ENCODE measurements around the gene NOTUM.
"Not testable (repeated sequence)": the region's sequence is repeated elsewhere in the genome, so short reads cannot be mapped to it uniquely, and the experiment has no call there.

Gene NOTUM

DNA sequence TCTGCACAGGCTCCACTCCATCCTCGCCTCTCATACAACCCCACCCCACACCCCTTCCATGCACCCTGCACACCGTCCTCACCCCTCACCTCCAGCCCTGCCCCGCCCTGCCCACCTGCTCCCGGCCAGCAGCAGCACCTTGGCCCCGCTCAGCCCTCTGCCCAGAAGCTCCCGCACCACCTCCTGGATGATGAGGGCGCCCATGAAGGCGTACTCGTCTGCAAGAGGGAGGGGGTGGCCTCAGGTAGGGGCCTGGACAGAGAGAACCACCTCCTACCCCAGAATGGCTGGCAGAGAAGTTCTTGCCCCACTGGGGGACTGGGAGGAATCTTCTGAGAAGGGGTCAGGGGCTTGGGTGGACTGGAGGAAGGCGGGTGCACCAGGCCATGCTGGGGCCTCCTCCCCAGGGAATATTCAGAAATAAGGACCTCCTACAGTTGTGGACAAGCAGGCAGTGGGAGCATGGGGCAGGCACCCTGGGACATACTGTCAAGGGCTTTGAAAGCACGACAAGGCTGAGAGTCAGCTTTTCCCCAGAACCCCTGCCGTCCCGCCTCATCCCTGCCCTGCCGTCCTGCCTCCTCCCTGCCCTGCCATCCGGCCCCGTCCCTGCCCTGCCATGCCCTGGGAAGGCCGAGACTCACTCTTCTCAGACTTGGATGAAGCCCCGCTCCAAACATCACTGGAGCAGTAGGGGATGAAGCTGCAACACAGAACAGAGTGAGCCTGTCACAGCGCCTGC, 3.1 kb downstream of the NOTUM start:
- DNase-seq (ENCODE audit: low spot score): no peak

DNA sequence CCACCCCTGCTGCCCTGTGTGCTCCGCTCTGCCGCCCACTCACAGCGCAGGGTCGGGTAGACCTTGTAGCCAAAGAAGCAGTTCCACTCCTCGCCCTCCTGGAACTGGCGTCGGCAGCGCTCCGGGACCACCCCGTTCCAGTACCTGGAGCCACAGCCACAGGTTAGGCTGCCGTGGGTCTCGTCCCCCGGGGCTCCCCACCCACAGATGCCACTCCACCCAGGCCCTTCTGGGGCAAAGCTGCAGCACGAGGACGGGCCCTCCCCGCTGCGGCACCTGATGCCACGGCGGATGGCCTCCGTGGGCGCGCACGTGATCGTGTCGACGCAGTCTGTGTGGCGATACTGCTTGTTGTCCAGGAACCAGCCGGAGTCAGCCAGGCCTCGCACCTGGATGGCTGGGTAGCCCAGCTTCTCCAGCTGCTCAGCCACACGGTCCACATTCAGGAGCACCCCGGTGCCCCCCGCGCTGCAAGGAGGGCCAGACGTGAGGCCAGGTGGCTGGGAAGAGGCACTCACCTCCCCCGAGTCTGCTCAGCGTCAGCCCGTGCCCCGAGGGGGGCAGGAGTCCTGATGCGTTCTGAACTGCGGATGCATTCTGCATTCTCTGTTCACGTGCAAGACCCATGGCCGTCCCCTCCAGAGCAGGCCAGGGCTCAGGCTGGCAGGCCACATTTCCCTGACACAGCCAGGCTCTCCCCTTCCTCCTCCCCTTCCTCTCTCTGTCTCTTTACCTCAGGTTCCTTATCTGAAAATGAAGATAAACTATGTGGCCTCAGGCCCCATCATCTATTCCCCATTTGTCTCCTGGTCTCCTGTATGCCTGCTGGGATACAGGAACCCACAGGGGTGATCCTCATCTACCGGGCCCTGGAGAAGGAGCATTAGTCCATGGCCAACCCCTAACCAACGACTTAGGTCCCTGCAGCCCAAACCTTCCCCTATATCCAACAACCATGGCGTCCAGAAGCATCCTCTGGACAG, 4.1 kb downstream of the NOTUM start:
- no peak for DNase-seq (ENCODE audit: low spot score)

DNA sequence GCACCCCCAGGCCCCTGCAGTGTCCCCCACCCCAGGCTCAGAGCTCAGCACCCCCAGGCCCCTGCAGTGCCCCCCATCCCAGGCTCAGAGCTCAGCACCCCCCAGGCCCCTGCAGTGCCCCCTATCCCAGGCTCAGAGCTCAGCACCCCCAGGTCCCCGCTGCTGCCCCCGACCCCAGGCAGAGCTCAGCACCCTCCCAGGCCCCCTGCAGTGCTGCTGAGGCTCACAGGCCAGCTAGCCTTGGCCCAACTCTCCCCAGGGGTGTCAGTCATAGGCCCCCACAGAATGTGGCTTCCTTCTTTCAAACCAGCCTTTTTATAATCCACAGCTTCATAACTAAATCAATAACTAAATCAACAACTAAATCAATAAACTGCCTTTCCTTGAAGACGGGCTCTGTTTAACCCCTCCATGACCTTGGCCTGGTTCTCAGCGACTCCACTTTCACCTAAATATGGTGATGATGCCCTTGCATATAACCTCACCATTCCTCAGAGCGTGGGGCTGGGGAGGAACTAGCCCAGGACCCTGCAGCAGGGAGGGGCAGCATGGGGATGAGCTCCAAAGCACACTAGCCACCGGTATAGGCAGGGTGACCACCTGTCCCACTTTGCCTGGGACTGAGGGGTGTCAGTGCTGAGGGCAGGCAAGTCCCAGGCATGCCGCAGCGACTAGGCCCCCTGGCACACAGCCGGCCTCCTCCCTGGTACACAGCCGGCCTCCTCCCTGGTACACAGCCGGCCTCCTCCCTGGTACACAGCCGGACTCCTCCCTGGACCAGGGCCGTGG, 5.0 kb downstream of the NOTUM start:
- DNase-seq (ENCODE audit: low spot score): no peak

DNA sequence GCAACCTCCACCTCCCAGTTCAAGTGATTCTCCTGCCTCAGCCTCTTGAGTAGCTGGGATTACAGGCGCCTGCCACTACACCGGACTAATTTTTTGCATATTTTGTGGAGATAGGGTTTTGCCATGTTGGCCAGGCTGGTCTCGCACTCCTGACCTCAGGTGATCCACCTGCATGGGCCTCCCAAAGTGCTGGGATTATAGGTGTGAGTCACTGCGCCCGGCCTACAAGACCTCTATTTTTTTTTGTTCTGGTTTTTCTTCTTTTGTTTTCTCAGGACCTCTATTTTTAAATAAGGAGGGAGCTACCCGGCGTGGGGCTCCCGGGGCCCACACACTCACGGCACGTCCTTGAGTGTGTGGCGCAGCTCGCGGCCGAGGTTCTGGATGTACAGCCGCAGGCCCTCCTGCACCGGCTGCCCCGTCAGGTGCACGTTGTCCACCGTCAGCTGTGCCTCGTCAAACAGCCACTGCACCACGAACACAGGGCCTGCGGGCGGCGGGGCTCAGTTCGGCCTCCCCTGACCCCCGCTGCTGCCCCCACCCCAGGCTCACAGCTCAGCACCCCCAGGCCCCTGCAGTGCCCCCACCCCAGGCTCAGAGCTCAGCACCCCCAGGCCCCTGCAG, 5.8 kb downstream of the NOTUM start:
- no peak for DNase-seq (ENCODE audit: low spot score)

DNA sequence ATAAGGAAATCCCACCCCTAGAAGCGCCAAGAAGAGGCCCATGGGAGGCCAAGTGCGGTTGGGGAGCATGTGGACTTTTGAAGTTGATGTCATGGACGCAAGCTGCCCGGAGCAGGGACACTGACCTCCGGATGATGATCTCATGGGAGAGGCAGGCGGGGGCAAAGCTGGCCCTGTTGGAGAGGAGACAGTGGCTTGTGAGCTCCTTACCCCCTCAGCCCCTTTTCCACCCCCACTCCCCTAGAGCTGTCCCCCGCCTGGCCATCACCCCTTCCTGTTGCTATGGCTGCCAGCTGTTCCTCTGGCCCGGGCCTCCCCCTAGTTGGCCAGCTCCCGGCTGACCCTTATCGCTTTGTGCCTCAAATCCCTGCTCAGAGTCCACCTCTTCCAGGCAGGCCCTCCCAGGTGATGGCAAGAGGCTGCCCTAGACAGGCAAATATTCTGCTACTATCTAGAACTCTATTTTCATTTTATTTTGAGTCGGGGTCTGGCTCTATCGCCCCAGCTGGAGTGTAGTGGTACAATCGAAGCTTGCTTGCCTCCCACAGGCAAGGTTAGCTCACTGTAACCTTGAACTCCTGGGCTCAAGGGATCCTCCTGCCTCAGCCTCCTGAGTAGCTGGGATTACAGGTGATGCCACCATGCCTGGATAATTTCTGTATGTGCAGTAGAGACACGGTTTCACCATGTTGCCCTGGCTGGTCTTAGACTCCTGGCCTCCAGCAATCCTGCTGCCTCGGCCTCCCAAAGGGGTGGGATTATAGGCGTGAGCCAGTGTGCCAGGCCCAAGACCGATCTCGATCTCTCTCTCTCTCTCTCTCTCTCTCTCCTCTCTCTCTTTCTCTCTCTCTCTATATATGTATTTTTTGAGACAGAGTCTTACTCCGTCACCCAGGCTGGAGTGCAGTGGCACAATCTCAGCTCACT, 6.6 kb downstream of the NOTUM start:
- DNase-seq (ENCODE audit: low spot score): no peak

DNA sequence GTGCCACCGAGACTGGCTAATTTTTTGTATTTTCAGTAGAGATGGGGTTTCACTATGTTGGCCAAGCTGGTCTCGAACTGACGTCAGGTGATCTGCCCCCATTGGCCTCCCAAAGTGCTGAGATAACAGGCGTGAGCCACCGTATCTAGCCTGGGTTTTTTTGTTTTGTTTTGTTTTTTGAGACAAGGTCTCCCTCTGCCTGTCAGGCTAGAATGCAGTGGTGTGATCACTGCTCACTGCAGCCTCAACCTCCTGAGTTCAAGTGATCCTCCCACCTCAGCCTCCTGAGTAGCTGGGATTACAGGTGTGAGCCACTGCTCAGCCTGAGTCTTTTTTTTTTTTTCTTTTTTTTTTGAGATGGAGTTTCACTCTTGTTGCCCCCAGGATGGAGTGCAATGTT, 7.5 kb downstream of the NOTUM start:
- DNase-seq (ENCODE audit: low spot score): not testable (repeated sequence)

DNA sequence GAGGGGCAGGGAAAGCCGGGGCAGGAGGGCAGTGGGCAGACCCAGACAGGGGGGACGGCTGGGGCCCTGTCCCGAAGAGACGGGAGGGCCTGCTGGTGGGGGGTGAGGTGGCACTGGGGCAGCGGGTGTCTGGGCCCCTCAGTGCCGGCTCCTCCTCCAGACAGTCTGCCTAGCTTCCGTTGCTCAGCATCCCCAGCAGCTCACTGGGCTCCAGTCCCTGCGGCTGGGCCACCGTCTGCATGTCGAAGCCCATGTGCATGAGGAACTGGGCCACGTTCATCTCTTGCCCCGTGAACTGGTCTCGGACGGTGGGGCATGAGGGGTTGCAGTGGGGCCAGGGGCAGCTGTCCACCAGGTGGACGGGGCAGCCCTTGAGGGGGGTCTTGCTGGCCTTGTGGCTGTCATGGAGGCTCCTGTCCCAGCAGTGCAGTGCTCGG, 8.2 kb downstream of the NOTUM start:
- no peak for DNase-seq (ENCODE audit: low spot score)

DNA sequence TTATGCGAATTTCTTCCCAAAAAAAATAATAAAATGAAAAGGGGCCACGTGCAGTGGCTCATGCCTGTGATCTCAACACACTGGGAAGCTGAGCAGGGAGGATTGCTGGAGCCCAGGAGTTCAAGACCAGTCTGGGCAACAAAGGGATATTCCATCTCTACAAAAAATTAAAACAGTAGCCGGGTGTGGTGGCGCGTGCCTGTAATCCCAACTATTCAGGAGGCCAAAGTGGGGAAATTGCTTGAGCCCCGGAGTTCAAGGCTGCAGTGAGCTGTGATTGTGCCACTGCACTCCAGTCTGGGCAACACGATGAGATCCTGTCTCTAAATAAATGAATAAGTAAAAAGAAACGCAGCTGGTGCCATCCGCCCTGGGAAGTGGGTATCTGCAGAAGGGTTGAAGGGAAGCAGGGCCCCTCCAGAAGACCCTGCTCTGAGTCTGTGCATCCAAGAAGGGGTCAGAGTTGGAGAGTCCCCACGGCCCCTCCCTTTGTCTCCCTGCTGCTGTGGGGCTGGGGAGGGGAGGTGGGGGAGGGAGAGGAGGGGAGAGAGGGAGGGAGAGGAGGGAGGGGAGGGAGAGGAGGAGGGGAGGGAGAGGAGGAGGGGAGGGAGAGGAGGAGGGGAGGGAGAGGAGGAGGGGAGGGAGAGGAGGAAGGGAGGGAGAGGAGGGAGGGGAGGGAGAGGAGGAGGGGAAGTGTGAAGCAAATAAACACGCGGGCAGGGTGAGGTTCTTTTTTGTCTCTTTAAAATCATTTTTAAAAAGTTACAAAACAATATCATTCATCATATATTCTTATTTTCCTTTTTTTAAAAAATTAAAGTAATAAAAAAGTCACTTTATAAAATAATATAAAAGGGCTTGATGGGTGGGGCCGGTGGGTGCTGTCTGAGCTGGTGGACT, 9.0 kb downstream of the NOTUM start:
- DNase-seq (ENCODE audit: low spot score): no peak

DNA sequence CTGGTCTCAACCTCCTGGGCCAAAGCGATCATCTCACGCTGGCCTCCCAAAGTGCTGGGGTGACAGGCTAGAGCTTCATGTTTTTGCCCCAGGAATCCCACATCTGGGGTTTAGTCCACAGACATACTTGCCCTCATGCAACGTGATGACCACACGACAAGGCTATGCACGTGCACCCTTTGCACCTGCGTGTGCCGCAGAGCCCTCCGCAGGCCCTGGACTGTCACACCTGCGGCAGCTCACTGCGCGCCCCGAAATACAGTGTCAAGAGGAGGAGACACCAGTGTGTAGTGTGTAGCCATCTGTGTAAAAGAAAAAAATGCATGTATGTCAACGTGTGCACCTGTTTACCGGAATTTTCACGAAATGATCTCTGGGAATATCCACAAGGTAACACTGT, 10.5 kb downstream of the NOTUM start:
- DNase-seq (ENCODE audit: low spot score): no peak

DNA sequence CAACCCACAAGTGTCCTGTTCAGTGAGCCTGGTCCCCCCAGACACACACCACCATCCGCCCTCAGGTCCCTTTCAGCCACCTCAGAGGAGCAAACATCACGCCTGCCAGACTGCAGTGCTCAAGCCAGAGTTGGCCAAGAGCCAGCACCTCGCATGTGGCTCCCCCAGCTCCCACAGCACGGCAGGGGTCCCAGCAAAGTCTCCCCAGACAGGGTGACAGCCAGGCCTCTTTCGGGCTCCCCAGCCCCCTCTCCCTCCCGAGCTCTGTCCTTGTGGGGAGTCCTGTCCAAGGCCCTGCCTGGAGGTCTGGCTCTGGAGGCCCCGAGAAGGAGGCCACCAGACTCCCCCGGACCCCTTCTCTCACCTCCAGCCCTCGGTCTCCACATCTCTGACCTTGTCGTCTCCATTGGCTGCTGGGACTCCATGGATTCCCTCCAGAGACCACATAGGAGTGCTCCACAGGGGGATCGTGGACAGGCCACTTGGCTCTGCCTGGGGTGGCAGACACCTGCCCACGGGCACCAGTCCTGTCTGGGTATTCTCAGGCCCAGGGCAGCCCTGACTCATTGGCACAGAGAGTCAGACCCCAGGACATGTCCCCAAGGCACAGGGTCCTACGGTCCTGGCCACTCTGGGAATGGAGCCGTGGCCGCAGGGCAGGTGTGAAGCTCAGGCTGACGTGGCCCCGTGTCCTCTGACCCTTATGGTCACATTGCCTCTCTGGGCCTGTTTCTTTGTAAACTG, 12.2 kb downstream of the NOTUM start:
- no peak for DNase-seq (ENCODE audit: low spot score)

DNA sequence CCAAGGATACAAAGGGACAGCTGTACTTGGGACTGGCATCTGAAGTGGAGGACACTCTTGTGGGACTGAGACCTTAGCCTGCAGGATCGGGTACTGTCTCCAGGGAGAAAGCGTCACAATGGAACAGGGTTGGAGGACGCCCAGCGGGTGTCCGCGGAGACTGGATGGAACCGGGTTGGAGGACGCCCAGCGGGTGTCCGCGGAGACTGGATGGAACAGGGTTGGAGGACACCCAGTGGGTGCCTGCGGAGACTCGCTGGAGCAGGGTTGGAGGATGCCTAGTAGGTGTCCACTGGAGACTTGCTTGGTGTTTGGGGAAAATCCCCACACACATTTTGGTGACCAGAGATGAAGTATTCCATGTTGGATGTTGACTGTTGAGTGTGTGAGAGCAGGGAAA, 13.8 kb downstream of the NOTUM start, which contains the start of gene MYADML2:
TSS of gene MYADML2 (minus strand) at position 45 of the 400 bp plus-strand sequence. CDS start 5,492 bp downstream, outside the sequence.
- no peak for DNase-seq (ENCODE audit: low spot score)

DNA sequence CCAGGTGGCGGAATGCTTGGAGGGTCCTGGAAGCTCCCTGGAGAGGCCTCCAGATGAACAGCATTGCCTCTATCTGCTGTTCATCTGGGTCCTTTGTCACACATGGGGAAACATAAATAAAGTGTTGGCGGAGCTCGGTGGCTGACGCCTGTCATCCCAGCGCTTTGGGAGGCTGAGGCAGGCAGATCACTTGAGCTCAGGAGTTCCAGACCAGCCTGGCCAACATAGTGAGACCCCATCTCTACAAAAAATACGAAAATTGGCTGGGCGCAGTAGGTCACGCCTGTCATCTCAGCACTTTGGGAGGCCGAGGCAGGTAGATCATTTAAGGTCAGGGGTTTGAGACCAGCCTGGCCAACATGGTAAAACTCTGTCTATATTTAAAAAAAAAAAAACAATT, 16.1 kb downstream of the NOTUM start:
- no peak for DNase-seq (ENCODE audit: low spot score)

DNA sequence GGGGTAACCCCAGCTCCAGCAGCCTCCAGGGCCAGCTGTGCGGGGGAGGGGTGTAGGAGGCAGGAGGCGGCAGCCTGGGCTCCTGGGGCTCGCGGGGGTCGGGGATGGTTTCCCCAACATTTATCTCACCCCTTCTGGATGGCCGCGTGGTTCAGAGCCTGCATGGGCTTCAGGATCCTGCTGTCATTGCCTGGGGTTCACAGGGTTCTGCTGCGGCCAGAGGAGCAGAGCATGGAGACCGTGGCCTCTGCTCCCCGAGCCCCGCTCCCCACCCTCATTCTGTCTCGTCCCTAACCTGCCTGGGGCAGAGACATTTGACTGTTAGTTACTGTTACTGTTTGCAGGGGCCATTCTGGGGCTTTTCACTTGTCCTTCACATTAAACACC, 18.8 kb downstream of the NOTUM start:
- DNase-seq (ENCODE audit: low spot score): no peak

DNA sequence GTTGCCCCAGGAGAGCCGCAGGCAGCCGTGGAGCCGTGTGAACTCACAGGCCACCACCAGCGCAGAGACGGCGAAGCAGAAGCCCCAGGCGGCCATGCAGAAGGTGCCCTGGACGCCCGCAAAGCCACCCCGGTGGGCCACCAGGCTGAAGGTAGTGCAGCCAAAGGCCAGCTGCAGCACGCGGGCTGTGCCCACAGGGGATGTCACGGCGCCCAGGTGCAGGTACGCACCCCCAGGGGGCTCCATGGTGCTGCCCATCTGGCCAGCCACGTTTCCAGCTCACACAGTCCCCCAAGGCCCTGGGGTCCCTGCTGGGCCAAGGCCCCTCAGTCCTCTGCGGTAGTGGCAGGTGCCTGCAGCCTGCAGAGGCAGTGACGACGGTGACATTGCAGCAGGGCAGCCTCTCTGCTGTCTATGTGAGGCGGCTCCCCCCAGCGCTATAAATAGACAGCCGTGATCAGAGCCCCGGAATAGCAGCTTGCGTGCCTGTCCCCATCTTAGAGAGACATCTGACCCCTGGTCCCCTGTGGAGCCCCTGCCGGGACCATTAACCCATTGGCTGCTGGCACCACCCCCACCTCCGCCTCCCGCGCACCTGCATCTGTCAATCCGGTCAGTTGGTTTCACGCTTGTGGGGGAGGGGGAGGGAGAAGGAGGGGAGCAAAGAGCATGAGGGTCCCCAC, 19.4 kb downstream of the NOTUM start:
- no peak for DNase-seq (ENCODE audit: low spot score)

DNA sequence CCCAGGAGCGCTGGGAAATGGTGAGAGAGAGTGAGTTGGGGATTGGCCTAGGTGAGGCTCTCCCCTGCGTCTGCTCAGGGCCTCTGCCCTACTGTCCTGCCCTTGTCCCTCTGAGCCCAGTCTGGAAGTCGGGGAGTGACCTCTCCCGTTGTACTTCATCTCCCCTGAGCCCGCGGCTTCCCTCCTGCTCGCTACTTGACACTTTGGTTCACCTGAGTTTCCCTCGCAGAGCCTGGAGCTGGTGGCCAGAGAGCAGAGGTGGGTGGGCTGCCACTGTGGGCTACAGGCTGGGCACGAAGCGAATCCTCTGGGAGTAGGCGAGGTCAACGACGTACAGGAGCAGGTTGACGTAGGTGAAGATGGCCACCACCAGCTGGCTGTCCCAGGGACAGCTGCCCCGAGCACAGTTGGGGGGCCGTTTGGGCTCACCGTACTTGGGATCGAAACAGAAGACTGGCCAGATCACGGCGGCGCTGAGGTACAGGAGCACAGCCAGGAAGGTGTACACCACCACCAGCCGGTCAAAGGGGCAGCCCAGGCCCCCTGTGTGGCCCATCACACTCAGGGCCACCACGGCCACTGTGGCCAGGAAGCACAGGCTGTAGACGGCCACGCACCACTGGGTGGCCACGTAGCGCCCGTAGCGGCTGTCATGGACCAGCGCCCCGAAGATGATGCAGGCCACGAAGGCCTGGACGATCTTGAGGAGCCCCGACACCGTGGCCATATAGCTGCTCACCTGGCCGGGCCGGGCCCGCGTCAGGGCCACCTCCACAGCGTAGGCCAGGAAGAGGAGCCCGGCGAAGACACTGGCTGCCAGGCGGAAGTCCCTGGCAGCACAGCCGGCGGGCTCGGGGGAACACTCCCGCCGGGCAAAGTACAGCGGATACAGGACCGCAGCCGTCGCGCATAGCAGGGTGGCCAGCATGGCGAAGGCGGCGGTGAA, 20.2 kb downstream of the NOTUM start:
- no peak for DNase-seq (ENCODE audit: low spot score)

DNA sequence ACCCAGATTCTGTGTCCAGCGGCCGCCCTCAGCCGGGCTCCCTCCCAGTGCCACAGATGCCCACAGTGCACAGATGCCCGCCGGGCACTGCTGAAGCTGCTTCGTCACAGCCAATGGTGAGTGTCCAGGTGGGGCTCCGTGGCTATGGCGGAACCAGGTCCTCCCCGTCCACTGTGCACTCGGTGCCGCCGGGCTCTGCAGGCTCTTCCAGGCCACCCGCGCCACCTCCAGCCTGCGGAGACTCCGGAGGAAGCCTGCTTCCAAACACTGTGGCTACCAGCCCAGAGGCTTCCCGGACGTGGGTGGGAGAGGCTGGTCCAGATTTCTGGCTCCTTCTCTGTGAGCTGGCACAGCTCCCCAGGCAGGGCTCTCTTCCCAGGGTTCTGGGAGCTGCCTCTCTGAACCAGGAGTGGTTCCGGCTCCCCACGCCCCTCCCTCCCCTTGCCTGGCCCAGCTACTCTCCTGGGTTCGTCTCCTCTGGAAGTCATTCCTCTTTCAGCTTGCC, 21.1 kb downstream of the NOTUM start:
- DNase-seq (ENCODE audit: low spot score): peak; percentile 67

DNA sequence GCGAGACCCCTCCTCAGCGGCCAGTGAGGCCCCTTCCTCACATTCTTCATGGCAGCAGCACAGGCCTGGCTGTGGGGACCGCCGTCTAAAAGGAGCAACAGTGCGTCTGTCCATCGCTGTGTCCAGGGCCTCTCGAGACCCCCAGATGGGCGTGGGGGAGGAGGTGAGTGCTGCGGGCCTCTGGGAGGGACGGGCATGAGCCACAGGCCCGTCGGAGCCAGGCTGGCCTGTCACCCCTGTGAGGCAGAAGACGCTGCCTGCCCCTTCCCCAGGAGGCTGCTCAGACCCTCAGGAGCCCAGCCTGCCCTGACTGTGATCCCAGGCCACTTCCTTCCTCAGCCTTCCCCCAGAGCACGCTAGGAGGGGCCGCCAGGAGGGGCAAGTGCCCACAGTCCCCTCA, 21.8 kb downstream of the NOTUM start:
- DNase-seq (ENCODE audit: low spot score): no peak

Data from Ammon's horn (tissue), 1 donor.